Heart left ventricle (tissue), 13 donors: ENCODE data around the gene PRKG1.

Source experiments
- CTCF ChIP-seq, 12 donors: fragments of 200-600 bp; sonication (generic) in 4 of 12; IDR thresholded peaks; one replicate each; pipeline versions ENCODE4 v1.5.0 to v1.8.0; 2018 to 2022; ENCODE audit warnings: antibody characterized with exemption in 12 of 12, mild to moderate bottlenecking in 5 of 12
- POLR2A ChIP-seq, 2 donors: fragments of 450-650 bp; IDR thresholded peaks; one replicate each; pipeline ENCODE4 v1.6.1; 2017; ENCODE audit warnings: antibody characterized with exemption in 2 of 2, mild to moderate bottlenecking in 2 of 2, moderate library complexity in 2 of 2
- donor health status: ischemic (EF 13 %, LVEDD 7.1; RV severe dilation, severe dysfunction).
- donor health status: DM: no; HTN: yes; CAD: no.
- donor health status: DM: no; HTN: no; CAD: no.
- donor health status: ischemic (EF 25% LVEDD 6.9; RV normal size, moderate dysfunction).
- donor health status: ischemic (EF 25% LVEDD 5.7; RV mildly dilated, moderate dysfunction).
- donor health status: ischemic (EF 35%, LVEDD 5.7; RV mildly dilated, moderate dysfunction).
- donor health status: nonischemic (EF 11% LVEDD 7.7; RV severe dilation, severe dysfunction).
- donor health status: DM: yes; HTN: yes; CAD: no.
- donor health status: PGD.
- donor health status: ischemic (EF 29% LVEDD 5.4; RV normal size, mild dysfunction).
- donor health status: nonischemic (EF 23%, LVEDD 6.1; RV moderate dilation, normal function).

- no peak for TF ChIP-seq CTCF (IDR thresholded peaks at IDR 0.05)
- TF ChIP-seq POLR2A (IDR thresholded peaks at IDR 0.05) = no peak
Observed at GRCh38 chr10:51462076-51462779, 387.9 kb downstream of the PRKG1 start.
